LNCAP (cell line): Measurements from ENCODE around the gene KRTAP6-2.

Source experiments
- CTCF ChIP-seq: fragments of 450-650 bp; IDR thresholded peaks from 2 replicates; pipeline ENCODE4 v1.5.1; 2017; ENCODE audit warnings: mild to moderate bottlenecking

The KRTAP6-2 gene

GRCh38 chr21:30577766-30578165, 20.9 kb downstream of the KRTAP6-2 start:
- TF ChIP-seq CTCF = no peak

GRCh38 chr21:30567617-30568016, 31.1 kb downstream of the KRTAP6-2 start:
- no peak for TF ChIP-seq CTCF

GRCh38 chr21:30563630-30564029, 35.1 kb downstream of the KRTAP6-2 start:
- TF ChIP-seq CTCF = no peak

- no peak for TF ChIP-seq CTCF
Measured at GRCh38 chr21:30563072-30563471, 35.6 kb downstream of the KRTAP6-2 start.

GRCh38 chr21:30561957-30562356, 36.7 kb downstream of the KRTAP6-2 start:
- TF ChIP-seq CTCF = no peak

- no peak for TF ChIP-seq CTCF
Measured at GRCh38 chr21:30561264-30561895, 37.3 kb downstream of the KRTAP6-2 start, which contains the start of gene KRTAP19-7. TSS of gene KRTAP19-7 (minus strand) at chr21:30561314. CDS start at chr21:30561289, 25 bp downstream.

- no peak for TF ChIP-seq CTCF
Measured at GRCh38 chr21:30555095-30555494, 43.6 kb downstream of the KRTAP6-2 start.

GRCh38 chr21:30552782-30553181, 45.9 kb downstream of the KRTAP6-2 start:
- no peak for TF ChIP-seq CTCF
